NCI-H2196 treated with DMSO at 0.1 percent for 48 hours (cell line): Measurements from ENCODE around the gene PRR7.
"Not testable (repeated sequence)": the region's sequence is repeated elsewhere in the genome, so short reads cannot be mapped to it uniquely, and the experiment has no call there.

Experiments used
- DNase-seq: peaks from one replicate; lab custom pipeline; 2025; ENCODE audit not compliant: unreplicated experiment; lab: John Stamatoyannopoulos, UW

PRR7 gene

GRCh38 chr5:177479774-177480173 lies 33.2 kb downstream of the PRR7 start:
- no peak for DNase-seq

- no peak for DNase-seq
These were observed 35.8 kb downstream of the PRR7 start for GRCh38 chr5:177482359-177482795.

GRCh38 chr5:177483042-177483441 lies 36.4 kb downstream of the PRR7 start:
- DNase-seq: no peak

- DNase-seq: no peak
These were observed 37.6 kb downstream of the PRR7 start for GRCh38 chr5:177483994-177484901.

DNA sequence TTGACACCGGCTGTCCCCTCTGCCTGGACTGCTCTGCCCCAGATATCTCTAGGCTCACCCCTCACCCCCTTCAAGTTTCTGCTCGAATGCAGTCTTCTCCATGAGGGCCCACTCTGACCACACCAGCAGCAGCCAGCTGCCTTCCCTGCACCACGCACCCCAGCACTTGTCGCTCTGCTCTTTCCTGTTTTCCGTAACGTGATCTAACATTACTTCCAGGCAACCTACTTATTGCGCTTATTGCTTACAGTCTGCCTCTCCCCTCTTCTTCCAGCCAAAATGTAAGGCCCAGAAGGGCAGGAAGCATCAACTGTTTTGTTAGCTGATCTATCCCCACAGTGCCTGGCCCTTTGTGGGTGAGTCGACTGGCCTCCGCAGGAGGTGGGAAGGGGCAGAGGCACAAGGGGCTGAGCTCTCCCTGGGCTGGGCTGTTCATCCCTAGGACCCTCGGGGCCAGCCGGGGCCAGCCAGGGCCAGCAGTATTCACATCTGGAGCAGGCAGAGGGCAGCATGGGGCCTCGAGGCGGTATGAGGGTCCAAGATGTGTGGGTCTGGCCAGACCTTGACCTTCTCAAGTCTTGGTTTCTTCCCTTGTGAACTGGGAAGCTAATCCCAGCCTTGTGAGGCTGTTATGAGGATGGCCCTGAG lies 38.4 kb downstream of the PRR7 start:
- no peak for DNase-seq

DNA sequence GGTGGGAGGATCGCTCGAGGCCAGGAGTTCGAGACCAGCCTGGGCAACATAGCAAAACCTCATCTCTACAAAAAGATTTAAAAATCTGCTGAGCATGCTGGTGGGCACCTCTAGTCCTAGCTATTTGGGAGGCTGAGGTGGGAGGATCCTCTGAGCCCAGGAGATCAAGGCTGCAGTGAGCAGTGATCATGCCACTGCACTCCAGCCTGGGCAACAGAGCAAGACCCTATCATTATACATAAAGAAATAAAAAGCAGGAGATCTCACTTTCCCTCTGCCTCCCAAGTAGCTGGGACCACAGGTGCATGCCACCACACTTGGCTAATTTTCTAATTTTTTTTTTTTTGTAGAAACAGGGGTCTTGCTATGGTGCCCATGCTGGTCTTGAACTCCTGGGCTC lies 39.1 kb downstream of the PRR7 start:
- not testable (repeated sequence) for DNase-seq

DNA sequence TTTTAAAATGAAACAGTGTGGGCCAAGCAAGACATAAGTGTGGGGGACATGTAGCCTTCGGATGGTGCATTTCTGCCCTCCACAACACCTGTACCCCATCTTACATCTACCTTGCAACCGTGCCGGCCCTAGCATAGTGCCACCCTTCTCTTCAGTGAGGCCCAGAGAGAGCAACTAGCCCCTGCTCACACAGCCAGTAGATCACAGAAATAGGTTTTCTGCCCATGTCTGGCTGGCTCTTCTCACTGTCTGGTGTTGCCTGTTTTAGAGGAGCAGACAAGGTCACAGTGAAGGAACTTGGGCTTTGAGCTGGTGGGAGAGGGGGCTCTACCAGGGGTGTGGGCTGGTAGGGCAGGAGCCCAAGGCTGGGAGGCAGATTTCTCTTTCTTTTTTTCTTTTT lies 39.6 kb downstream of the PRR7 start:
- no peak for DNase-seq

GRCh38 chr5:177487144-177487543 lies 40.5 kb downstream of the PRR7 start:
- DNase-seq: no peak

DNA sequence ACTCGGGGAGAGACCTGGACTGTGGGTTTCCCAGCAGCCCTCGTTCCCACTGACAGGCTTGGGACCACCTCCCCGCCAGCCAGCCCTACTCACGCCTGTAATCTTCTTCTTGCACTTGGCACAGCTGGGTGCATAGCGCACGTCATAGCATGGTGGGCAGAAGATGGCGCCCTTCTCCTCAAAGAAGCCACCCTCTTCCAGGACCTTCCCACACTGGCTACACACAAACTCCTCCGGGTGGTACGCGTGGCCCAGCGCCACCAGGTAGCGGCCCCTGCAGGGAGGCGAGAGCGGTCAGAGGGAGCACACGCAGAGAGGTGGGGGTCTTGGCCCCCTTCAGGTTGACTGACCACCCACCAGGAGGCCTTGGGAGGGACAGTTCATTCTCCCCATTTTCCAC lies 41.4 kb downstream of the PRR7 start:
- DNase-seq: no peak

DNA sequence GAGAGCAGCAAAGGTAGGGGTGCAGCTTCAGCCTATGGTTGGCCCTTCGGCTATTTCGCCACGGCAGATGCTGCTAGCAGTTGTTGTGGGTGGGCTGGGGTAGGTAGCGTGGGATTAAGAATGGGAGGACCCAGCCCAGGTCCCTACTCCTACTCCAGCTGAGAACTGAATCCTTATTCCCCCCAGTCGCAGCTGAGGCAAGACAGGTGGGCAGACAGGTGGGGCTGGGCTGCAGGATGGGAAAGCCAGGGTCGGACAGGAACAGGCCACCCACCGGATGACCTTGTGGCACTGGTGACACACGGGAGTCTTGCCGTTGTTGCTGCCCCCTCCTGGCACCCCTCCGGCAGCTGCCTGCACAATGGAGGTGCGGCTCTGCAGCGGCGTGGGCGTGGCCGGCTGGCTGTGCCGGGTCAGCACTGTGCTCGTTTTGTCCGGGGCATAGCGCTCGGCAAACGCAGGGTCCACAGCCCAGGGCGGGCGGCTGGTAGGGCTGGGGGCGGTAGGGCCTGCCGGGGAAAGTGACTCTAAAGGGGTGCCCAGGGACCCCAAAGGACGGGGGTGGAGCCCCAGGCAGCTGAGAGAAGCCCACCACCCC lies 42.6 kb downstream of the PRR7 start:
- no peak for DNase-seq

GRCh38 chr5:177490311-177490991 lies 43.8 kb downstream of the PRR7 start:
- no peak for DNase-seq

DNA sequence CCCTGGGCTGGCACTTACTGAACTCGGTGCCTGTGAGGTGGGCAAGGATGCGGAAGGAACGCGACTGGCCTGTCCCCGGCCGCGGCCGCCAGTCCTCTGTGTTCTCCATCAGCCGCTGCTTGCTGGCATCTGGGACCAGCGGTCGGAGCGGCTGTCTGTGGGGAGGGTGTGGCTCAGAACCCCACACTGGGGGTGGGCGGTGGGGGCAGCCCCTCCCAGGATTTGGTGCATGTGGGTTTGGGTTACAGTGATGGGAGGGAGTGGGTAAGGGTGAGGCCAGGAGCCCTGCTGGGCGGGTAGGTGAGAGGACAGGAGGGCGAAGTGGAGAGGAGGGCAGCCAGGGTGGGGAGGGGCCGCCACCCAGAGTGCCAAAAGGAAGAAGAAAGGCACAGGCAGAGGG lies 44.4 kb downstream of the PRR7 start:
- DNase-seq: no peak

DNA sequence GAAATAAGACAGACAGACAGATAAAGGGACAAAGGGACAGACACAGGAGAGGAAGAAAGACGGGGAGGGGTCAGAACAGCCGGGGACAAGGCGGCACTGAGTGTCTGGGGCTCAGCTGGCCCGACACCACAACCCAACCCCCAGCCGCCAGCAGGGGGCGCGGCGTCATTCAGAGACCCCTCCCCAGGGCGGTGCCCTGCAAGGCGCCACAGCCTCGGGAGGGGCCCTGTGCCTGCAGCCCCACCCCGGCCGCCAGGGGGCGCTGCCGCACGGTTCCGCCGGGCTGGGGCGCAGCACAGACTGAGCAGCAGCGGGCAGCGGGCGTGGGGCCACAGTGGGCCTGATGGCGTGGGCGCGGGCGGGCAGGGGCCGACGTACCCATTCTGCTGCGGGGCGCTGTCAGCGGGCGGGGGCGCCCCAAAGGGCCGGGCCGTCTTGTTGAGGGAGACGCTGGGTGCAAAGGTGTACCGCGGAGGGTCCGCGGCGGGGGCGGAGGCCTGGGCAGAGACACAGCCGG lies 44.9 kb downstream of the PRR7 start:
- DNase-seq: no peak

- DNase-seq: no peak
These were observed 45.6 kb downstream of the PRR7 start for GRCh38 chr5:177491983-177492746.

DNA sequence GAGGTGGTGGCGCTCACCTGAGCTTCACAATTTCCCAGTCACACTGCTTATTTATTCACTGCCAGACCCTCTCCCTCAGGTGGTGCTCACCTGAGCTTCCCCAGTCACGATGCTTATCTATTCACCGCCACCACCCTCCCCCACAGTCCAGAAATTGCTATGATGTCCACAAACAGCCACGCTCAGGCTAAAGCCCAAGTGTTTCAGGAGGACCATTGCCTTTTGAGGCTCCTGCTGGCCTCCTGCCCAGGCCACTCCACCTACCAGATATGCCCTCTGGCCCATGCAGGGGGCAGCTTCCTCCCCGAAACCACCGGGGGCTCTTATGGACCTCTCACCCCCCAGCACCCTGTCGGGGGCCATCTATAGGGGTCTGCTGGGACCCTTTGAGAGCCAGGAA lies 46.2 kb downstream of the PRR7 start:
- DNase-seq: no peak

DNA sequence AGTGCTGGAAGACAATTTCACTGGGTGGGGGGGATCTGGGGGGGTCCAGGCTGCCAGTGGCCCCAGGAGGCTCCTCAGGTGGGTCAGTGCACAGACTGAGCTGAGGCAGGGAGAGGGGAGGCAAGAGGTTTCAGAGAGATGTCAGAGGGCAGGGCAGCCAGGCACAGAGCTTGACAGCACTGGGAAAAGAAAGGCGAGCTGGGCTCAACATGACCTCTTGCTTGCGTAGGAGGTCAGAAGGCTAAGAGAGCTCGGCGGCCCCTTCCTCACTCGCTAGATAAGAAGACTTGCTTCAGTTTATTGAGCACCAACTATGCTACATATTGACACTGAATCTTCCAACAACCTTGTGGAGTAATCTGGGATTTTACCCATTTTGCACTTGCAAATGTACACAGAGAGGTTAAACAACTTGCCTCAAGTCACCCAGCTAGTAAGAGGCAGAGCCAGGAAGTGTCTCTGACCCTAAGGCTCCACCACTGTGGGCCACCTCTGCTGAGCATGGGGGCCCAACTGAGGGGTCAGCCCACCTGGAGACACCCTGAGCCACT lies 47.3 kb downstream of the PRR7 start:
- DNase-seq: no peak

DNA sequence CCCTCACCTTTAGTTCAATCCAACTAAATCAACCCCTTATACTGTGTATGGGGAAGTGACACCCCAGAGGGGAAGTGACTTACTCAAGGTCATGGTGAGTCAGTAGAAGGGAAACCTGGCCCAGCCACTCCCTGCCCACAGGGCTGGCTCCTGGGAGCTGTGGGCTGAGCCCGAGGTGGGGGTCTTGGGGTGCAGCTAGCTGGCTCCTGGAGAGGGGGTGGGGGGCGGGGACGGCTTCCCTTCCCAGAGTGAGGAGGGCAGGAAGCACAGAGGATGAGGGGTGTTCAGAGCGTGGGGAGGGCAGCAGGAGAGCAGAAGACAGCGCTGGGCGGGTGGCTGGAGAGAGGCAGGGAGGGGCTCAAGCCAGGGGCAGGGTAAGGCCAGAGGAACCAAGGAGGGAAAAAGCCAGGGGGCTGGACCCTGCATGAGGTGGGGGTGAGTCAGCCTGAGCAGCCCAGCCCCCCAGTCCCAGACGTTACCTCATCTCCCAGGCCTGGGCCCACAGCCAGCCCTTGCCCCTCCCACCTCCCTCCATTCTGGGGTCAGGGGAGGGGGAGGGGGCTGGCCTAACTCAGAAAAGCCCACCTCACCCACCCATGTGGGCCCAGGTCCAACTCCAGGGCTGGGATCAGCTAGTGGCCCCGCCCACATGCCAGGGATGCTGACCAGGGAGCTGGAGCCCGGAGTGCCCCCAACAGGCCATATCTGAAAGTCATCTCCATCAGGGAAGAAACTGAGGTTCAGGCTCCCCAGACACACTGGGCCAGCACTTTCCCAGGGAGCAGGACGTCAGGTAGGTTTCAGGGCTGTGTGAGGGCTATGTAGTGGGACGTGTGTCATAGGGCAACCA lies 48.0 kb downstream of the PRR7 start:
- no peak for DNase-seq

GRCh38 chr5:177495243-177496060 lies 48.8 kb downstream of the PRR7 start:
- DNase-seq: no peak
